Measurements from ENCODE around the gene HDAC11. TPM values are rescaled to one million over a fixed set of nuclear protein-coding genes. Genes with fewer than 3 reads are reported as not detected.

HDAC11 gene
- total and polyA plus RNA-seq, 2 of the 13 experiments (the other 11 are each of a cell fraction or from before 2014, with no cell fraction given) = 13.7 to 33.1 TPM

DNA sequence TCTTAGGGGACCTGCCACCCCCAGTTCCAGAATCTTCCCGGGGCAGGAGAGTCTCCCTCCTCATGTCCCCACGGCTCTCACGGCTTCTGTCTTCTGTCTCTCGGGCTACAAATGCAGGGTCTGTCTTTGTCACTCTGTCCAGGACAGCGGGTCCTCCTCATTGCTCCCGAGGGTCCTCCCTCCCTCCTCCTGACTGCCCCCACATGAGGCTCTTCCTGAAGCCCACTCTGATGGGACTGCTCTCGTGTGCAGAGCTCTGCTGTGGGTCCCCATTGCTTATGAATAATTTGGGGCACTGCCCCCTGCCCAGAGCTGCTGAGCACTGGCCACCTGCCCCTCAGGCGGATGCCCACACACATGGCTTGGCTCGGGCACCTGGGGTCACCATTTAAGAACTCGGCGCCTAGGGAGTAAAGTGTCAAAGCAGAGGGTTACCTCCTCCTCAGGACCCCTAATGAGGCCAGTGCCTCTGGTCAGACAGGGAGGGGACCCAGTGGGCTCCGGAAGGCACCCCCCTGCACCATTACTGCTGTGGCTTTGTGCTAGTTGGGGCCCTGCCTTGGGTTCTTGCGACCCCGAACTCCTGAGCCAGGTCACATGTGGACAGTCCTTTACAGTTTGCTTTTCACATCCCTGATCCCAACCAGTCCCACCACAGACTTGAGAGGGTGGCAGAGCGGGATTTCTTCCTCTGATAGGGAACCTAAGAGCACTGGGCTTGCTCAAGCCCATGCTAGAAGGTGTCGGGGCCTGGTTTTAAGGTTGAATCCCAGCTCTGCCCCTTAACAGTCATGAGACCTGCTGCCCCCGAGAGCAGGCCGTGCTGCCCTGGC is 22.1 kb downstream of the HDAC11 start (continued):
- no peak for TF ChIP-seq ZNF281 (CRISPR knock-in tag; IDR thresholded peaks at IDR 0.05; ENCODE audit: borderline replicate concordance)
- TF ChIP-seq RFXANK (CRISPR knock-in tag; IDR thresholded peaks at IDR 0.05) = no peak

DNA sequence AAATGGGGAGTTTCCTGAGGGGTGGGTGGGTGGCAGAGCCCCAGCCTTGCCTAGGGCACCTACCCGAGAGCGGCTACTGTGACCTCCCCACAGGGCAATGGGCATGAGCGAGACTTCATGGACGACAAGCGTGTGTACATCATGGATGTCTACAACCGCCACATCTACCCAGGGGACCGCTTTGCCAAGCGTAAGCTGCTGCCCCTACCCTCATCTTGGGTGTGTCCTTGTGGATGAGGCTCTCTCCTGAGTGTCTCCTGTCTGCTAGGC is 22.6 kb downstream of the HDAC11 start:
- Histone ChIP-seq H3K4me2 (ENCODE audit: low read depth, low read length) (no peak overlapping the region), H4K20me1 (ENCODE audit: insufficient read depth, low read length) (peaks cover 3% of the 10 kb centered on the region; the same call in 1 of the 2 replicates), H3K4me1 (ENCODE audit: insufficient read depth, low read length) (peaks cover 3% of the 10 kb centered on the region; the same call in 1 of the 2 replicates), H3K36me3 (replicated peaks in 1 of 2; ENCODE audit: control insufficient read depth in 1 of 2, insufficient read depth in 2 of 2, low read length in 2 of 2) (peaks cover 2 to 7% of the 10 kb centered on the region in 2 experiments; a peak in 2 of 5 replicates), H3K9me3 (ENCODE audit: low read length) (no peaks in the 10 kb centered on the region), H3K27me3 (ENCODE audit: control insufficient read depth in 1 of 2, insufficient read depth in 2 of 2, low read length in 2 of 2) (no peaks in the 10 kb centered on the region), H3K9ac (ENCODE audit: insufficient read depth, low read depth, low read length) (no peak overlapping the region), H3K4me3 (replicated peaks in 1 of 3; ENCODE audit: insufficient read depth in 1 of 3, low read depth in 2 of 3, low read length in 3 of 3) (no peak overlapping the region), H3K27ac (ENCODE audit: extremely low read length, insufficient read depth, low read length) (no peak overlapping the region), H2AFZ (ENCODE audit: low read length) (no peak overlapping the region), H3K79me2 (ENCODE audit: insufficient read depth, low read length) (no peaks in the 10 kb centered on the region)
- no CpG with 5 or more reads among the region's 8 CpGs for WGBS (ENCODE audit: low lambda C conversion rate)
- no peak for FAIRE-seq
- TF ChIP-seq CEBPB (IDR thresholded peaks at IDR 0.05; ENCODE audit: borderline replicate concordance, low read depth, low read length) (no peak), ZNF607 (CRISPR knock-in tag; IDR thresholded peaks at IDR 0.05; ENCODE audit: borderline replicate concordance) (no peak), TP53 (CRISPR knock-in tag; conservative IDR thresholded peaks at IDR 0.05) (no peak), HOXA5 (CRISPR knock-in tag; IDR thresholded peaks at IDR 0.05) (no peak), ZNF547 (CRISPR knock-in tag; IDR thresholded peaks at IDR 0.05) (no peak), ZNF205 (CRISPR knock-in tag; IDR thresholded peaks at IDR 0.05) (no peak), AKNA (CRISPR knock-in tag; IDR thresholded peaks at IDR 0.05; ENCODE audit: borderline replicate concordance) (no peak), FOXJ3 (CRISPR knock-in tag; IDR thresholded peaks at IDR 0.05; ENCODE audit: borderline replicate concordance) (no peak), ZMAT3 (CRISPR knock-in tag; conservative IDR thresholded peaks at IDR 0.05) (no peak), EED (CRISPR knock-in tag; IDR thresholded peaks at IDR 0.05) (no peak), ZNF263 (CRISPR knock-in tag; IDR thresholded peaks at IDR 0.05) (no peak), ZNF275 (CRISPR knock-in tag; IDR thresholded peaks at IDR 0.05; ENCODE audit: borderline replicate concordance) (no peak), SNRNP70 (IDR thresholded peaks at IDR 0.05; ENCODE audit: low read depth, low read length) (no peak)
- ChIA-PET POLR2A (no interaction called here), CTCF (ENCODE audit: low intra/inter-chr PET ratio, low total read pairs) (no interaction called here)
- ATAC-seq = no peak
- no TSS peak for BruUV-seq (replicated peaks)
- in situ Hi-C loops (cut with HindIII; ENCODE audit: extremely low pct_ligation_motif_present, low pct_unique_long_range_greater_than_20kb) (no loop called here), intact Hi-C loops (cut with micrococcal nuclease; ENCODE audit: unreplicated experiment) (no loop called here)
- DNase-seq (ENCODE audit: low spot score) = no peak

Data from HepG2 (cell line).